Panc1 (cell line): ENCODE measurements around the gene KLHL26. TPM values are rescaled to one million over a fixed set of nuclear protein-coding genes. Genes with fewer than 3 reads are reported as not detected.

Experiments
- ATAC-seq: fragments of 200-7000 bp; cut with Tn5 transposase; 2 replicates; pipeline ENCODE4 v1.9.1; 2020; ENCODE audit warnings: mild to moderate bottlenecking, moderate library complexity
- BruUV-seq: library from RNA; stranded (reverse); fragments of 400-500 nt; replicated peaks from 2 replicates; lab custom pipeline; 2021; lab: Mats Ljungman, UMichigan
- CTCF ChIA-PET: fragments of 300-600 bp; sonication (Branson Sonifier 250); formaldehyde crosslinking; loops from one replicate; lab custom pipeline; 2022; ENCODE audit warnings: antibody characterized with exemption; lab: Charles Lee
- POLR2A ChIA-PET: fragments of 300-600 bp; sonication (Branson Sonifier 250); formaldehyde crosslinking; loops from one replicate; lab custom pipeline; 2022; ENCODE audit warnings: antibody characterized with exemption; lab: Charles Lee
- DNase-seq: peaks from one replicate; pipeline ENCODE4 v3.0.0-alpha.2; 2010; ENCODE audit warnings: low read depth, low spot score
- H3K27ac ChIP-seq: 2 replicates; pipeline ENCODE4 v1.5.1; 2011; ENCODE audit warnings: mild to moderate bottlenecking, low read length, inconsistent platforms
- H3K27me3 ChIP-seq: fragments of 200-500 bp; sonication (Bioruptor generic); 2 replicates; pipeline ENCODE4 v1.6.0; 2014; ENCODE audit warnings: low read length, inconsistent platforms; ENCODE audit not compliant: control insufficient read depth, insufficient read depth
- H3K36me3 ChIP-seq: fragments of 200-500 bp; sonication (Bioruptor generic); 2 replicates; pipeline ENCODE4 v1.5.1; 2014; ENCODE audit warnings: inconsistent platforms, mild to moderate bottlenecking, low read length, moderate library complexity; ENCODE audit not compliant: control insufficient read depth, insufficient read depth
- H3K4me1 ChIP-seq: 2 replicates; pipeline ENCODE4 v1.5.1; 2011; ENCODE audit warnings: inconsistent platforms, mild to moderate bottlenecking, low read length, moderate library complexity; ENCODE audit not compliant: control insufficient read depth, insufficient read depth
- H3K4me3 ChIP-seq, 2 experiments: 2 replicates each; pipeline ENCODE4 v1.5.1; 2011 to 2012; ENCODE audit warnings: low read depth in 2 of 2, low read length in 2 of 2, mild to moderate bottlenecking in 2 of 2, inconsistent platforms in 1 of 2, moderate library complexity in 1 of 2
- H3K9me3 ChIP-seq: fragments of 200-500 bp; sonication (Bioruptor generic); 2 replicates; pipeline ENCODE4 v1.5.1; 2014; ENCODE audit warnings: low read depth, mild to moderate bottlenecking, inconsistent platforms, low read length, moderate library complexity; ENCODE audit not compliant: control insufficient read depth, insufficient read depth
- POLR2AphosphoS5 ChIP-seq: IDR thresholded peaks from 2 replicates; pipeline ENCODE4 v1.6.1; 2012; ENCODE audit warnings: mild to moderate bottlenecking, low read depth, low read length, moderate library complexity
- SIN3A ChIP-seq: IDR thresholded peaks from 2 replicates; pipeline ENCODE4 v1.6.1; 2012; ENCODE audit warnings: low read depth, mild to moderate bottlenecking, low read length, moderate library complexity, borderline replicate concordance; ENCODE audit not compliant: insufficient read depth
- TCF7L2 ChIP-seq: IDR thresholded peaks from 2 replicates; pipeline ENCODE4 v1.6.1; 2011; ENCODE audit warnings: mild to moderate bottlenecking, low read depth, low read length, inconsistent platforms
- in situ Hi-C: cut with HindIII; loops from 2 replicates; pipeline ENCODE4 v1.10.0; 2016; ENCODE audit warnings: low sequenced_read_pairs, low pct_unique_long_range_greater_than_20kb
- intact Hi-C: fragments of 100-400 bp; cut with micrococcal nuclease; formaldehyde crosslinking; loops from one replicate; pipeline ENCODE4 v1.10.0; 2022; ENCODE audit not compliant: unreplicated experiment
- total RNA-seq: library from RNA; stranded (reverse); gene quantifications from one replicate; pipeline ENCODE4 v1.2.1, GENCODE V29; 2021; ENCODE audit not compliant: unreplicated experiment
- TF ChIP-seq, protein P1 (sequence below): fragments of 450-650 bp; IDR thresholded peaks from 2 replicates; pipeline ENCODE4 v1.5.1; 2017; ENCODE audit warnings: mild to moderate bottlenecking
- TF ChIP-seq, protein P2 (sequence below), 2 experiments: IDR thresholded peaks; 2 replicates each; pipeline ENCODE4 v1.6.1; 2011 to 2012; ENCODE audit warnings: low read depth in 2 of 2, control low read depth in 1 of 2, low read length in 1 of 2, mild to moderate bottlenecking in 1 of 2, moderate library complexity in 1 of 2; ENCODE audit not compliant: insufficient read depth in 1 of 2

The KLHL26 gene
- total RNA-seq, 1 experiment from 2014 or later = 4.4 TPM

DNA sequence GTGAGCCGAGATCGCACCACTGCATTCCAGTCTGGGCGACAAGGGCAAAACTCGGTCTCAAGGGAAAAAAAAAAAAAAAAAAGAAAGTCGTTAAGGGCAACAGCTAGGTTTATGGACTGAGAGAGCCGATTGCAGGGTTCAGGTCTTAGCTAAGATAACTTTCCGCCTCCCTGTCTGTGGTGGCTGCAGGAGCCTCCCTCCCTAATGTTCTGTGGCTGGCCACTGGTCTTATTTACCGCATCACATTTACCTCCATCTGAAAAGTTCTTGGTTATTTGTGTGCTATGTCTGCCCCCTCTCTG is 45.9 kb downstream of the KLHL26 start:
- BruUV-seq = no TSS peak
- no peak; the same call in 1 of the 2 replicates for ATAC-seq
- Histone ChIP-seq H3K9me3 (no peaks in the 10 kb centered on the region), H3K27me3 (no peaks in the 10 kb centered on the region), H3K27ac (peak overlapping the region; percentile 84), H3K4me3 (peak overlapping the region; percentile 51 to 63), H3K4me1 (peaks cover 15% of the 10 kb centered on the region), H3K36me3 (no peaks in the 10 kb centered on the region)
- no peak for DNase-seq
- intact Hi-C loops = no loop called here
- CTCF ChIA-PET = interaction anchor here (0.6 to 0.7 kb wide), 2 partner anchors 78 to 91 kb away, joined by 4 to 5 read pairs; no protein-coding TSS in a partner anchor
- POLR2A ChIA-PET = interaction anchor here (0.6 to 0.7 kb wide), 3 partner anchors 16 to 173 kb away, joined by 3 to 6 read pairs (median 5); no protein-coding TSS in a partner anchor
- in situ Hi-C loops = no loop called here
- TF ChIP-seq TCF7L2 = no peak
- TF ChIP-seq POLR2AphosphoS5 = no peak
- TF ChIP-seq, protein P1, sequence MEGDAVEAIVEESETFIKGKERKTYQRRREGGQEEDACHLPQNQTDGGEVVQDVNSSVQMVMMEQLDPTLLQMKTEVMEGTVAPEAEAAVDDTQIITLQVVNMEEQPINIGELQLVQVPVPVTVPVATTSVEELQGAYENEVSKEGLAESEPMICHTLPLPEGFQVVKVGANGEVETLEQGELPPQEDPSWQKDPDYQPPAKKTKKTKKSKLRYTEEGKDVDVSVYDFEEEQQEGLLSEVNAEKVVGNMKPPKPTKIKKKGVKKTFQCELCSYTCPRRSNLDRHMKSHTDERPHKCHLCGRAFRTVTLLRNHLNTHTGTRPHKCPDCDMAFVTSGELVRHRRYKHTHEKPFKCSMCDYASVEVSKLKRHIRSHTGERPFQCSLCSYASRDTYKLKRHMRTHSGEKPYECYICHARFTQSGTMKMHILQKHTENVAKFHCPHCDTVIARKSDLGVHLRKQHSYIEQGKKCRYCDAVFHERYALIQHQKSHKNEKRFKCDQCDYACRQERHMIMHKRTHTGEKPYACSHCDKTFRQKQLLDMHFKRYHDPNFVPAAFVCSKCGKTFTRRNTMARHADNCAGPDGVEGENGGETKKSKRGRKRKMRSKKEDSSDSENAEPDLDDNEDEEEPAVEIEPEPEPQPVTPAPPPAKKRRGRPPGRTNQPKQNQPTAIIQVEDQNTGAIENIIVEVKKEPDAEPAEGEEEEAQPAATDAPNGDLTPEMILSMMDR = no peak
- no peak for TF ChIP-seq SIN3A
- TF ChIP-seq, protein P2, sequence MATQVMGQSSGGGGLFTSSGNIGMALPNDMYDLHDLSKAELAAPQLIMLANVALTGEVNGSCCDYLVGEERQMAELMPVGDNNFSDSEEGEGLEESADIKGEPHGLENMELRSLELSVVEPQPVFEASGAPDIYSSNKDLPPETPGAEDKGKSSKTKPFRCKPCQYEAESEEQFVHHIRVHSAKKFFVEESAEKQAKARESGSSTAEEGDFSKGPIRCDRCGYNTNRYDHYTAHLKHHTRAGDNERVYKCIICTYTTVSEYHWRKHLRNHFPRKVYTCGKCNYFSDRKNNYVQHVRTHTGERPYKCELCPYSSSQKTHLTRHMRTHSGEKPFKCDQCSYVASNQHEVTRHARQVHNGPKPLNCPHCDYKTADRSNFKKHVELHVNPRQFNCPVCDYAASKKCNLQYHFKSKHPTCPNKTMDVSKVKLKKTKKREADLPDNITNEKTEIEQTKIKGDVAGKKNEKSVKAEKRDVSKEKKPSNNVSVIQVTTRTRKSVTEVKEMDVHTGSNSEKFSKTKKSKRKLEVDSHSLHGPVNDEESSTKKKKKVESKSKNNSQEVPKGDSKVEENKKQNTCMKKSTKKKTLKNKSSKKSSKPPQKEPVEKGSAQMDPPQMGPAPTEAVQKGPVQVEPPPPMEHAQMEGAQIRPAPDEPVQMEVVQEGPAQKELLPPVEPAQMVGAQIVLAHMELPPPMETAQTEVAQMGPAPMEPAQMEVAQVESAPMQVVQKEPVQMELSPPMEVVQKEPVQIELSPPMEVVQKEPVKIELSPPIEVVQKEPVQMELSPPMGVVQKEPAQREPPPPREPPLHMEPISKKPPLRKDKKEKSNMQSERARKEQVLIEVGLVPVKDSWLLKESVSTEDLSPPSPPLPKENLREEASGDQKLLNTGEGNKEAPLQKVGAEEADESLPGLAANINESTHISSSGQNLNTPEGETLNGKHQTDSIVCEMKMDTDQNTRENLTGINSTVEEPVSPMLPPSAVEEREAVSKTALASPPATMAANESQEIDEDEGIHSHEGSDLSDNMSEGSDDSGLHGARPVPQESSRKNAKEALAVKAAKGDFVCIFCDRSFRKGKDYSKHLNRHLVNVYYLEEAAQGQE (IDR thresholded peaks at IDR 0.05; ENCODE audit: insufficient read depth in 1 of 2, low read depth in 2 of 2, low read length in 1 of 2) = no peak

GRCh38 chr19:18683109-18683957 is 46.5 kb downstream of the KLHL26 start, which contains the start of gene CRTC1:
Gene CRTC1 (plus strand): TSS chr19:18683680. CDS start chr19:18683703, 23 bp downstream.
- ChIA-PET CTCF (interaction anchor here (0.6 to 0.7 kb wide), 2 partner anchors 78 to 91 kb away, joined by 4 to 5 read pairs; no protein-coding TSS in a partner anchor), POLR2A (interaction anchor here (0.6 to 0.7 kb wide), 3 partner anchors 17 to 172 kb away, joined by 3 to 6 read pairs (median 5); no protein-coding TSS in a partner anchor)
- intact Hi-C loops (no loop called here), in situ Hi-C loops (no loop called here)
- DNase-seq (no peak), ATAC-seq (peak; percentile 87)
- no peaks in the 10 kb centered on the region for H3K9me3 ChIP-seq
- TF ChIP-seq SIN3A = no peak
- TF ChIP-seq TCF7L2 = no peak
- TF ChIP-seq POLR2AphosphoS5 = peak; percentile 74
- TF ChIP-seq, protein P1 = no peak
- TF ChIP-seq, protein P2 (IDR thresholded peaks at IDR 0.05; ENCODE audit: insufficient read depth in 1 of 2, low read depth in 2 of 2, low read length in 1 of 2) = peak; percentile 65 to 84; a peak in 3 of 4 replicates
- BruUV-seq = TSS peak; percentile 80
- H3K27me3 ChIP-seq = no peaks in the 10 kb centered on the region
- peak within 1 kb of the TSS; percentile 84 for H3K27ac ChIP-seq
- H3K4me1 ChIP-seq = peaks cover 10% of the 10 kb centered on the region
- no peaks in the 10 kb centered on the region for H3K36me3 ChIP-seq
- peak within 1 kb of the TSS; percentile 51 to 67 for H3K4me3 ChIP-seq
